ENCODE results near the gene CREBZF. TPM values are rescaled to one million over a fixed set of nuclear protein-coding genes. Genes with fewer than 3 reads are reported as not detected.

CREBZF gene
- total RNA-seq, 1 donor from 2014 or later = 42.8 TPM

DNA sequence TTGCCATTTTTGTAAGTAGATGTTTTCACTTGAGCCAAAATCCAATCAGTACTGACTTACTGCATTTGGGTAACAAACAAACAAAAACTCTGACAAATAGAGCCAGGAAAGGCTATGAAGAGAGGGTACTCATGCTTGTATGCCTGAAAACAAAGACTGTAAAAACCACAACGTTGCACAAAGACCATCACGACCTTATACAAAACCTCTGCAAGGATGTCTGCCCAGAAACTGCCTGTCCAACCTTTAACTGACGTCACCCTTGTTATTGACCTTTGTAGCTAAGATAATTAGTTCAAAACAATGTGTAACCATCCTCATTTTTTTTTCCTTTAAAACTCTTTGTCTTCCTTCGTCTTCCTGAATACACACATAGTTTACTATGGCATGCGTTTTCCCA is 804 bp upstream of the CREBZF start:
- Histone ChIP-seq H3K9me3 (no peaks in the 10 kb centered on the region), H3K4me1 (peaks cover 22% of the 10 kb centered on the region), H3K4me3 (no peak overlapping the region), H3K27me3 (no peaks in the 10 kb centered on the region), H3K36me3 (peaks cover 20% of the 10 kb centered on the region), H3K27ac (no peak overlapping the region)
- TF ChIP-seq, protein P1, sequence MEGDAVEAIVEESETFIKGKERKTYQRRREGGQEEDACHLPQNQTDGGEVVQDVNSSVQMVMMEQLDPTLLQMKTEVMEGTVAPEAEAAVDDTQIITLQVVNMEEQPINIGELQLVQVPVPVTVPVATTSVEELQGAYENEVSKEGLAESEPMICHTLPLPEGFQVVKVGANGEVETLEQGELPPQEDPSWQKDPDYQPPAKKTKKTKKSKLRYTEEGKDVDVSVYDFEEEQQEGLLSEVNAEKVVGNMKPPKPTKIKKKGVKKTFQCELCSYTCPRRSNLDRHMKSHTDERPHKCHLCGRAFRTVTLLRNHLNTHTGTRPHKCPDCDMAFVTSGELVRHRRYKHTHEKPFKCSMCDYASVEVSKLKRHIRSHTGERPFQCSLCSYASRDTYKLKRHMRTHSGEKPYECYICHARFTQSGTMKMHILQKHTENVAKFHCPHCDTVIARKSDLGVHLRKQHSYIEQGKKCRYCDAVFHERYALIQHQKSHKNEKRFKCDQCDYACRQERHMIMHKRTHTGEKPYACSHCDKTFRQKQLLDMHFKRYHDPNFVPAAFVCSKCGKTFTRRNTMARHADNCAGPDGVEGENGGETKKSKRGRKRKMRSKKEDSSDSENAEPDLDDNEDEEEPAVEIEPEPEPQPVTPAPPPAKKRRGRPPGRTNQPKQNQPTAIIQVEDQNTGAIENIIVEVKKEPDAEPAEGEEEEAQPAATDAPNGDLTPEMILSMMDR (IDR thresholded peaks at IDR 0.05) = no peak
- intact Hi-C loops (cut with DNase I) = no loop called here
- ATAC-seq = no peak
- no peak for DNase-seq

GRCh38 chr11:85663753-85664614 is 945 bp downstream of the CREBZF start:
- H3K9me3 ChIP-seq = no peaks in the 10 kb centered on the region
- peaks cover 37% of the 10 kb centered on the region for H3K36me3 ChIP-seq
- peak overlapping the region; percentile 98 for H3K27ac ChIP-seq
- intact Hi-C loops (cut with DNase I) = no loop called here
- DNase-seq = peak; percentile 92
- peaks cover 37% of the 10 kb centered on the region for H3K4me1 ChIP-seq
- no peaks in the 10 kb centered on the region for H3K27me3 ChIP-seq
- ATAC-seq = peak; percentile 87
- H3K4me3 ChIP-seq = peak overlapping the region; percentile 94
- TF ChIP-seq, protein P1 (IDR thresholded peaks at IDR 0.05) = peak; percentile 60

DNA sequence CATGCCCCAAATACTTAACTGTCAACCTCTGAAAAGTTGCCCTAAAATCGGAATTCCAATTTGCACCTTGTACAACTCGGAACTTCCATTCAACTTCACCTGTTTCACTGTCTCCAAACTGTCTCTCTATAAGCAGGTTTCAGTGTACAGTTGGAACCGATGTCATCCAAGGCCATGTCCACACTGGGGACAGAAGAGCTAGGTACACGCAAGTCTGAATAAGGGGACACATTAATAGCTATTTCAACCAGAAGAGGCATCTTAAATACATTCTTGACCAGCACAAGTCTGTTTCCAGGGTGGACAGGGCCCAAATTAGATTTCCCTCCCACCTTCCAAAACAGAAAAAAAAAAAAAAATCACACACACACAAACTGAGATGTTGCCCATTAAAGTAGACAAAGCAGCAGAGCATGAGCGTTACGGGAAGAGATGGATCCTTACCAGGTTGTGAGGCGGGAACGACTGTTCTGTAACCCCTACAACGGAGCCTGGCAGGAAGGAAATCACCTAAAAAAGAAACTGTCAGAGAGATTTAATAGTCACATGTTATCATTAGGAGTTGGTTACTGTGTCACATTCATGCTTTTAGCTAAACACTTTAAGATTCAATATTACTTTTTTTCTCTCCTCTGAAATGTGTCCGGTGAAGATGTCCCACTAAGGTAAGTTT is 1.7 kb downstream of the CREBZF start:
- intact Hi-C loops (cut with DNase I) = no loop called here
- H3K27ac ChIP-seq = peak overlapping the region; percentile 98
- no peak for ATAC-seq

GRCh38 chr11:85661972-85662664 is 2.8 kb downstream of the CREBZF start:
- peaks cover 45% of the 10 kb centered on the region for H3K4me1 ChIP-seq
- H3K27ac ChIP-seq = no peak overlapping the region
- intact Hi-C loops (cut with DNase I) = no loop called here
- no peak for ATAC-seq
- peak overlapping the region; percentile 94 for H3K4me3 ChIP-seq
- H3K27me3 ChIP-seq = no peaks in the 10 kb centered on the region
- H3K9me3 ChIP-seq = no peaks in the 10 kb centered on the region
- TF ChIP-seq, protein P1 (IDR thresholded peaks at IDR 0.05) = no peak
- DNase-seq = no peak
- peaks cover 54% of the 10 kb centered on the region for H3K36me3 ChIP-seq

More for the DNA sequence above, 1.7 kb downstream of the CREBZF start:
- H3K4me1 ChIP-seq = peaks cover 40% of the 10 kb centered on the region
- H3K27me3 ChIP-seq = no peaks in the 10 kb centered on the region
- TF ChIP-seq, protein P1 (IDR thresholded peaks at IDR 0.05) = no peak
- H3K4me3 ChIP-seq = peak overlapping the region; percentile 94
- peaks cover 45% of the 10 kb centered on the region for H3K36me3 ChIP-seq
- H3K9me3 ChIP-seq = no peaks in the 10 kb centered on the region
- DNase-seq = no peak

GRCh38 chr11:85658180-85658579 is 6.7 kb downstream of the CREBZF start:
- TF ChIP-seq, protein P1 (IDR thresholded peaks at IDR 0.05) = no peak
- Histone ChIP-seq H3K4me1 (peaks cover 45% of the 10 kb centered on the region), H3K27me3 (no peaks in the 10 kb centered on the region), H3K9me3 (no peaks in the 10 kb centered on the region), H3K4me3 (no peak overlapping the region), H3K36me3 (peaks cover 90% of the 10 kb centered on the region), H3K27ac (no peak overlapping the region)
- ATAC-seq (no peak), DNase-seq (no peak)
- intact Hi-C loops (cut with DNase I) = no loop called here

Measured in upper lobe of right lung (tissue), 1 donor.